ENCODE measurements around the gene CCDC201.

DNA sequence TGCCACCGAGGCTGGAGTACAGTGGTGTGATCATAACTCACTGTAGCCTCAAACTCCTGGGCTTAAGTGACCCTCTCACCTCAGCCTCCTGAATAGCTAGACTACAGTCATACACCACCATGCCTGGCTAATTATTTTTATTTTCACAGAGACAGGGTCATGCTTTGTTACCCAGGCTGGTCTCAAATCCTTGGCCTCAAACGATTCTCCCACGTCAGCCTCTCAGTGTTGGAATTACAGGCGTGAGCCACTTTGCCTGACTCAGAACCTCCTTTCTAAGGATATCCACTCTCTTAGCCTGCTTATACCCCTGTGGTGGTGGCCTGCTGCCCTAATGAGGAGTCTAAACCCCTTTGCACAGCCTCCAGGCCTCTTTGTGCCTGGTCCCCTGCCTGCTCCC is 11.3 kb upstream of the CCDC201 start:
- TF ChIP-seq, protein P1, sequence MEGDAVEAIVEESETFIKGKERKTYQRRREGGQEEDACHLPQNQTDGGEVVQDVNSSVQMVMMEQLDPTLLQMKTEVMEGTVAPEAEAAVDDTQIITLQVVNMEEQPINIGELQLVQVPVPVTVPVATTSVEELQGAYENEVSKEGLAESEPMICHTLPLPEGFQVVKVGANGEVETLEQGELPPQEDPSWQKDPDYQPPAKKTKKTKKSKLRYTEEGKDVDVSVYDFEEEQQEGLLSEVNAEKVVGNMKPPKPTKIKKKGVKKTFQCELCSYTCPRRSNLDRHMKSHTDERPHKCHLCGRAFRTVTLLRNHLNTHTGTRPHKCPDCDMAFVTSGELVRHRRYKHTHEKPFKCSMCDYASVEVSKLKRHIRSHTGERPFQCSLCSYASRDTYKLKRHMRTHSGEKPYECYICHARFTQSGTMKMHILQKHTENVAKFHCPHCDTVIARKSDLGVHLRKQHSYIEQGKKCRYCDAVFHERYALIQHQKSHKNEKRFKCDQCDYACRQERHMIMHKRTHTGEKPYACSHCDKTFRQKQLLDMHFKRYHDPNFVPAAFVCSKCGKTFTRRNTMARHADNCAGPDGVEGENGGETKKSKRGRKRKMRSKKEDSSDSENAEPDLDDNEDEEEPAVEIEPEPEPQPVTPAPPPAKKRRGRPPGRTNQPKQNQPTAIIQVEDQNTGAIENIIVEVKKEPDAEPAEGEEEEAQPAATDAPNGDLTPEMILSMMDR (IDR thresholded peaks at IDR 0.05; ENCODE audit: low read length) = no peak
- no peak for TF ChIP-seq EZH2 (IDR thresholded peaks at IDR 0.05; ENCODE audit: borderline replicate concordance, low read length)

Data from OCI-LY1 (cell line).